IPS-NIHi7 (cell line): Measurements from ENCODE around the gene RSRC1.
"Not testable (repeated sequence)": the region's sequence is repeated elsewhere in the genome, so short reads cannot be mapped to it uniquely, and the experiment has no call there.

ENCODE experiments used
- DNase-seq: peaks from one replicate; pipeline ENCODE4 v3.0.0; 2012; ENCODE audit warnings: mixed read lengths; ENCODE audit errors: extremely low spot score

RSRC1 gene

DNA sequence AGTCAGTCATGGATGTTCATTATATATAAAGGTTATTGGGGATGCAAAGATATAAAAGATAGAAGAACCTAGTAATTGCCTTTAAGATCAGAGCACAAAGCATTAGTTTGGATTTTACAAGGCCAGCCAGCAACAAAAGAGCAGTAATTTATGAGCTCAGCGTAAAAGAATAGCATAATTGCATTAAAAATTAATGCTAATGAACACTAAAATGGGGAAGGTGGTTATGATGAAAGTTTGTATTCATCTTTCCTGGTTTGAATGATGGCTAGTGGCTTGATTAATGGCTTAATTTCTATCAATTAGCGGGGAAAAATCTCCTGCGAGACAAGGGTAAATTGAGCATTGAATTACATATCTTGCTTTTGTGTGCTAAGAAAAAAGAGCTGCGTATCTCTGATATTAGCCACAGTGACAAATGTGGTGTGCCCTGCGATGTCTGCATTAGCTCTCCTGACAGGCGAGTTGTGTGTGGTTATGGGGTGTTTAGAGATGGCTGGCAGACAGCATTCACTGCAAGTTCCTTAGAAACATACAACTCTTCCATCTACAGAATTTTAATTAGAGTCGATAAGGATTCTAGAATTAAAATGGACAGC, 418.3 kb downstream of the RSRC1 start:
- no peak for DNase-seq

DNA sequence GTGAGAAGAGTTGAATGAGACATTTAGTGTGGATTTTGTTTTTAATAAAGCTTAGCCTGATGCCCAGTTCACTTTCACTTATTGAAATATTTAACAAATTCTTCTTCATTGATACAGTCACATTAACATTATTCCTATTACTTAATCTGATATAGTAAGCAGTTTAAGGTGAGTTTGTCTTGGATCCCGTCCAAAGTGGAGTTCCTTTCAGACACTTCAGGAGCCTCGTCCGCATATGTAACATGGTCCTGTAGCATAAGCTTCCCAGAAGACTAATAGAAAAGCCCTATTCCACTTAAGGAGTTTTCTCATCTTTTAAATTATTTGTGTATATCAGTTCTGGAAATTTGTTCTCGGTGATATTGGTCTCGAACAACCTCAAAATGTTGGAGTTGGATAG, 421.4 kb downstream of the RSRC1 start:
- no peak for DNase-seq

DNA sequence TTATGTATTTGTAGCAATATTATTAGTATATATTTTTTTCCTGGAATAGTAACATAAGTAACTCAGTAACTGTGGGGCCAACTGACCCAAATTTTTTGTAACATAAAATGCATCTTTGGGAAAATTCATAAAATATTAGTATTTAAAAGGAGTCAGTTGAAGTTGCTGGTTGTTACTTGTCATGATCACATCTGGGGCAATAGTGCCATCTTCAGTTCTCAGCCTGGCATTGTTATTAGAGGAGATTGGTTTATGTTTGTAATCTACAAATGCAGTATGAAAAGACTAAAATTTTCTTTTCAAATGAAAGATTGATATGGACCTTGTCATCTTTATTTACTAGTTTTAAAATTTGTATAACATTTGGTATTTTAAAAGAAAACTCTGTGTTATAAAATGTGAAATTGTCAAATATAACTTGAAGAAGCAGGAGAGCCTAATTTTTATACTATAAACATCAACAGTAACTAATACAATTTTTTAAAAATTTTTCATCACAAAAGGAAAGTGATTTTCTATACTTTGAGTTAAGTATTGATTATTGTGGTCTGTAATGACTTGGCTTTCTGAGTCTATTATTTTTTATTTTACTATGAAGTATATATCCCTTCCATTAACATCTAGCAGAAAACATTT, 422.3 kb downstream of the RSRC1 start:
- DNase-seq: peak; percentile 9

GRCh38 chr3:158535918-158536317, 426.0 kb downstream of the RSRC1 start:
- DNase-seq: no peak

- DNase-seq: peak; percentile 27
These were observed 429.6 kb downstream of the RSRC1 start for GRCh38 chr3:158539414-158540014.

- DNase-seq: no peak
These were observed 430.2 kb downstream of the RSRC1 start for GRCh38 chr3:158540066-158540465.

- no peak for DNase-seq
These were observed 438.8 kb downstream of the RSRC1 start for GRCh38 chr3:158548691-158549090.

GRCh38 chr3:158549938-158550337, 440.0 kb downstream of the RSRC1 start:
- not testable (repeated sequence) for DNase-seq

DNA sequence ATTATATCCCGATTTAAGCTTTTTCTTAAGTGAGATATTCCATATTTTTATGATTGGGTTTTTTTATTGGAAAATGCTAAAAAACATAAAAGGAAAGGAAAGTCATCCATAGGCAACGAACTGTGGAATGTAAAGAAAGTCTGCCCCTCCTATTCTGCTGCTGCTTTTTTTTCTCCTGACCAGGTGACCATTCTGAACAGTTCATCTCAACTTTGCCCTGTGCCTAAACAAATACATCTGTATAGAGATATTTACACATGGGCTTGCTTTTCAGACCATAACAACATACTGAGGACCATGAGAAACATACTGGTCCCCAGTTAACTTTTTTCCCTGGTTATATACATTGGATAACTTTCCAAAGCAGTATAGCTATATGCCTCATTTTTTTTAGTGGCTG, 442.2 kb downstream of the RSRC1 start:
- no peak for DNase-seq

DNA sequence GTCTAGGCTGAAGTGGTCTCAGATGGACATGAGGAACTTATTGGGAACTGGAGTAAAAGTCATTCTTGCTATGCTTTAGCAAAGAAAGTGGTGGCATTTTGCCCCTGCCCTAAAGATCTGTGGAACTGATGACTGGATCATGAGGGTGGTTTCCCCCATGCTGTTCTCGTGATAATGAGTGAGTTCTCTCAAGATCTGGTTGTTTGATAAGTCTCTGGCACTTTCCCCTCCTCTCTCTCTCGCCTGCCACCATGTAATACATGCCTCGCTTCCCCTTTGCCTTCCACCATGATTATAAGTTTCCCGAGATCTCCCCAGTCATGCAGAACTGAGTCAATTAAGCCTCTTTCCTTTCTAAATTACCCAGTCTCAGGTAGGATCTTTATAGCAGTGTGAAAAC, 449.6 kb downstream of the RSRC1 start:
- no peak for DNase-seq

GRCh38 chr3:158560979-158561378, 451.1 kb downstream of the RSRC1 start:
- no peak for DNase-seq

- DNase-seq: no peak
These were observed 452.8 kb downstream of the RSRC1 start for GRCh38 chr3:158562674-158563073.

DNA sequence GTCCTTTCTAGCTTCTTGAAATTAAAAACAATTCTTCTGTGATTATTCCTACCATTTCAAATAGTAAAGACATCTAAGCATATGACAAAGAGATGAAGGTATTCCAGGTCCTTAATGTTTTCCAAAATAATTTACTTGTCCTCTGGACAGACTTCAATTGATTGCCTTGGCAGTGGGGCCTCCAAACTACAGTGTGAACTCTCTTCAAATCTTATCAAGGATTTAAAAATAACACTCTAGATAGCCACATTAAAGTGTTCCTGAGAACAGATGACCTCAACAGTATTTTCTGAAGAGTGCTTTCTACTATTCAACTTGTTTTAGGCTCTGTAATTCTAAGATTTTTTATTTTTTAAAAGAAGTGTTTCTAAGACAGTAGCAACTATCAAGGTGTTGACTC, 453.2 kb downstream of the RSRC1 start:
- DNase-seq: no peak

DNA sequence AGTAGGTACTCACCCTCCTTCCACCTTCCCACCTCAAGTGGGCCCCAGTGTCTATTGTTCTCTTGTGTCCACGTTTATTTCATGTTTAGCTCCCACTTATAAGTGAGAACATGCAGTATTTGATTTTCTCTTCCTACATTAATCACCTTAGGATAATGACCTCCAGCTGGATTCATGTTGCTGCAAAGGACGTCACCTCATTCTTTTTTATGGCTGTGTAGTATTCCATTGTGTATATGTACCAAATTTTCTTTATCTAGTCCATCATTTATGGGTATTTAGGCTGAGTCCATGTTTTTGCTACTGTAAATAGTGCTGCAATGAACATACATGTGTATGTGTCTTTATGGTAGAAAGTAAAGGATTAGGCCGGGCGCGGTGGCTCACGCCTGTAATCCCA, 455.2 kb downstream of the RSRC1 start:
- no peak for DNase-seq

GRCh38 chr3:158568784-158569183, 458.9 kb downstream of the RSRC1 start:
- no peak for DNase-seq

GRCh38 chr3:158569794-158570193, 459.9 kb downstream of the RSRC1 start:
- DNase-seq: no peak

GRCh38 chr3:158570999-158571702, 461.3 kb downstream of the RSRC1 start, which contains the start of gene MLF1:
Gene MLF1 (plus strand): TSS chr3:158571194. CDS start chr3:158571301, 107 bp downstream.
- DNase-seq: peak; percentile 99

DNA sequence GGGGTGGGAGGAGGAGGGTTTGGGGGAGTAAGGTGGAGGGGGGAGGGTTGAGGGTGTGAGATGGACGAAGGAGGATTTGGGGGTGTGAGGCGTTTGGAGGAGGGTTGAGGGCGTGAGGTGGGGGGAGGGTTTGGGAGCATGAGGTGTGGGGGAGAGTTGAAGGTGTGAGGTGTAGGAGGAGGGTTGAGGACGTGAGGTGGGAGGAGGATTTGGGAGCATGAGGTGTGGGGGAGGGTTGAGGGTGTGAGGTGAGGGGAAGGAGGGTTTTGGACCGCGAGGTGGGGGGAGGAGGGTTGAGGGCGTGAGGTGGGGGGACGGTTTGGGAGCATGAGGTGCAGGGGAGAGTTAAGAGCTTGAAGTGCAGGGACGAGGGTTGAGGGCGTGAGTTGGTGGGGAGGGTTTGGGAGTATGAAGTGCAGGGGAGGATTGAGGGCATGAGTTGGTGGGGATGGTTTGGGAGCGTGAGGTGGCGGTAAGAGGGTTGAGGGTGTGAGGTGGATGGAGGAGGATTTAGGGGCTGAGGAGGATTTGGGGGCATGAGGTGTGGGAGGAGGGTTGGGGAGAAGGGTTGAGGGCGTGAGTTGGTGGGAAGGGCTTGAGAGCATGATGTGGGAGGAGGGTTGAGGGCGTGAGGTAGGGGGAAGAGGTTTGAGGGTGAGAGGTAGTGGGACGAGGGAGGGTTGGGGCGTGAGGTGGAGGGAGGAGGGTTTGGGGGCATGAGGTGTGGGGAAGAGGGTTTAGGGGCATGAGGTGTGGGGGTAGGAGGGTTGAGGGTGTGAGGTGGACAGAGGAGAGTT, 462.3 kb downstream of the RSRC1 start:
- DNase-seq: no peak

DNA sequence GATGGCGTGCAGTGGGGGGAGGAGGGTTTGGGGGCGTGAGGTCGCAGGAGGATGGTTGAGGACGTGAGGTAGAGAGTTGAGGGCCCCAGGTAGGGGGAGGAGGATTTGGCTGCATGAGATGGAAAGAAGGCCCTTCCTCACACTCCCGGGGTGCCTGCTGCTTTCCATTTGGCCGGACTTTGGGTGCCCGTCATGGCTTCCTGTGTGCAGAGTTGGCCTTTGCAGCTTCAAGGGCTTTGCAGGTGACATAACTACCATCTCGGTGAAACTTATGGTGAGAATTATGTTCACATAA, 462.8 kb downstream of the RSRC1 start:
- no peak for DNase-seq

GRCh38 chr3:158573714-158574113, 463.8 kb downstream of the RSRC1 start:
- DNase-seq: no peak

DNA sequence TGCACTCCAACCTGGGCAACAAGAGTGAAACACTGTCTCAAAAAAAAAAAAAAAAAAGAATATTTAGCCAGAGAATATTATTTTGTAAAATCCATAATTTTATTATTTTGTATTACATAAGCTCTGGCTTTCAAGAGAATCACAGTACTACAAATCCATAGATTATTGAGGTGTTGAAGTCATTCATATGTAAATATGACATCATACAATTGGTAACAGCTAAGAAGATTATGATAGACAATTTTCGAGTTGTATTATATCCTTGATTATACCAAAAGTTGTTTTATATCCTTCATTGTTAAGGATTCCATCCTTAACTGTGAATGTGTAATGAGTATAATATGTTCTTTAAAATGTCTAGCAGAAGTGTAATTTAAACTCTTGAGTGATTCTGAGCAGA, 464.8 kb downstream of the RSRC1 start:
- no peak for DNase-seq

DNA sequence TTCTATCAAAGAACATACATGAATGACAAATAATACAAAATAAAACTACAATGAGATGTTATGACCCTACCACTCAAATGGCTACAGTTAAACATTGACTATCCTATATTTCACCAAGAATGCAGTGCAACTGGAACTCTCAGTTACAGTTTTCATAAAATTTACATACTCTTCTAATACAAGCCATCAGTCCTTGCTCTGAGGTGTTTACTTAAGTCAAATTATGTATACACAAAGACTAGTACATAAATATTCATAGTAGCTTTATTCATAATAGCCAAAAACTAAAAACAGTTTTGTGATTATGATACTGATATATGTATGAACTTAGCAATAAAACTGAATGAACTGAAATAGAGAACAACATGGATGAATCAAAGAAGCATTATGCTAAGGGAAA, 480.3 kb downstream of the RSRC1 start:
- no peak for DNase-seq
